HG03469 (cell line): ENCODE data around the gene WDR18.

Experiments
- ATAC-seq: cut with Tn5 transposase; IDR thresholded peaks from one replicate; pipeline ENCODE4 v1.9.1; 2021; ENCODE audit warnings: mild to moderate bottlenecking, moderate library complexity, moderate number of reproducible peaks; ENCODE audit not compliant: unreplicated experiment

Gene WDR18

GRCh38 chr19:1040476-1041271, 56.5 kb downstream of the WDR18 start:
- ATAC-seq, result no peak

GRCh38 chr19:1041272-1041834, 57.2 kb downstream of the WDR18 start:
- no peak for ATAC-seq

GRCh38 chr19:1041835-1042685, 57.9 kb downstream of the WDR18 start:
- no peak for ATAC-seq

- no peak for ATAC-seq
Observed at GRCh38 chr19:1042689-1043511, 58.8 kb downstream of the WDR18 start.
